IMR-90 (cell line): Measurements from ENCODE around the gene LYVE1.

Source experiments
- CEBPB ChIP-seq: IDR thresholded peaks from 2 replicates; pipeline ENCODE4 v1.6.1; 2012; ENCODE audit warnings: low read depth, low read length, improper control_type of control experiment
- CHD1 ChIP-seq: IDR thresholded peaks from 2 replicates; pipeline ENCODE4 v1.6.1; 2012; ENCODE audit warnings: low read depth, low read length, improper control_type of control experiment
- FOS ChIP-seq: fragments of 150-350 bp; IDR thresholded peaks from 2 replicates; pipeline ENCODE4 v1.6.1; 2016; ENCODE audit warnings: low read depth, low read length
- MAZ ChIP-seq: IDR thresholded peaks from 2 replicates; pipeline ENCODE4 v1.6.1; 2012; ENCODE audit warnings: low read depth, mild to moderate bottlenecking, low read length, improper control_type of control experiment, moderate library complexity, borderline replicate concordance
- MXI1 ChIP-seq: IDR thresholded peaks from 2 replicates; pipeline ENCODE4 v1.6.1; 2012; ENCODE audit warnings: low read depth, mild to moderate bottlenecking, low read length, moderate library complexity, borderline replicate concordance
- POLR2A ChIP-seq: IDR thresholded peaks from 2 replicates; pipeline ENCODE4 v1.6.1; 2012; ENCODE audit warnings: mild to moderate bottlenecking, low read depth, low read length
- RAD21 ChIP-seq: IDR thresholded peaks from 2 replicates; pipeline ENCODE4 v1.6.1; 2012; ENCODE audit warnings: low read length, improper control_type of control experiment
- SMC3 ChIP-seq: fragments of 150-350 bp; IDR thresholded peaks from 2 replicates; pipeline ENCODE4 v1.6.1; 2016; ENCODE audit warnings: low read depth, mild to moderate bottlenecking, antibody characterized with exemption, low read length, moderate library complexity
- TF ChIP-seq, protein P1 (sequence below): conservative IDR thresholded peaks from 2 replicates; pipeline ENCODE4 v1.5.1; 2012; ENCODE audit warnings: mild to moderate bottlenecking, low read depth, low read length, improper control_type of control experiment
- TF ChIP-seq, protein P2 (sequence below): fragments of 150-350 bp; IDR thresholded peaks from 2 replicates; pipeline ENCODE4 v1.6.1; 2017; ENCODE audit warnings: mild to moderate bottlenecking, antibody characterized with exemption, low read length, low read depth

DNA sequence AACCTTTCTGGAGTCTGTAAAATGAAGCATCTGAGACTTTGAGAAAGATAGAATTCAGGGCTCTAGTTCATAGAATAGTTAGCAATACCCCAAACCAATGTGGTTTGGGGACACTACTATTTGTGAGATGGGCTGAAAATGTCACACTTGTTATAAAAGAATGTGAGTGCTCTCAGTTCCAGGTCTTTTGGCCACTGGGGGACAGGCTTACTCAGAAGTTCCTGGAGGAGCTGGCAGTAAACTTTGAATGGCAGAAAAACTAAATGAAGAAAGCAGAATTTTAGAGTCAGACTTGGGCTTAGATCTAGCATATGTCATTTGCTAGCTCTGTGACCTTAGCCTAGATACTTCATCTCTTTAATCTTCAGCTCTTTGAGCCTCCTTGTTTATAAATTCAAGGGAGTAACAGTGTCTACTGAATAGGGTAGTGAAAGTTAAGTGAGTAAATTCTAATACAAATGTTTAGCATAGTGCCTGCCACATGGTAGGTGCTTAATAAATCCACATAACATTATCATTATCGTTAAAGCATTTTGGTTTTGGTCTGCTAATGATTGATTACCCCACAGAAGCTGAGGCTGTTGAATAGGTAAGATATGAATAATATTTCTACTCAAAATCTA lies 3.7 kb downstream of the LYVE1 start:
- TF ChIP-seq, protein P1, sequence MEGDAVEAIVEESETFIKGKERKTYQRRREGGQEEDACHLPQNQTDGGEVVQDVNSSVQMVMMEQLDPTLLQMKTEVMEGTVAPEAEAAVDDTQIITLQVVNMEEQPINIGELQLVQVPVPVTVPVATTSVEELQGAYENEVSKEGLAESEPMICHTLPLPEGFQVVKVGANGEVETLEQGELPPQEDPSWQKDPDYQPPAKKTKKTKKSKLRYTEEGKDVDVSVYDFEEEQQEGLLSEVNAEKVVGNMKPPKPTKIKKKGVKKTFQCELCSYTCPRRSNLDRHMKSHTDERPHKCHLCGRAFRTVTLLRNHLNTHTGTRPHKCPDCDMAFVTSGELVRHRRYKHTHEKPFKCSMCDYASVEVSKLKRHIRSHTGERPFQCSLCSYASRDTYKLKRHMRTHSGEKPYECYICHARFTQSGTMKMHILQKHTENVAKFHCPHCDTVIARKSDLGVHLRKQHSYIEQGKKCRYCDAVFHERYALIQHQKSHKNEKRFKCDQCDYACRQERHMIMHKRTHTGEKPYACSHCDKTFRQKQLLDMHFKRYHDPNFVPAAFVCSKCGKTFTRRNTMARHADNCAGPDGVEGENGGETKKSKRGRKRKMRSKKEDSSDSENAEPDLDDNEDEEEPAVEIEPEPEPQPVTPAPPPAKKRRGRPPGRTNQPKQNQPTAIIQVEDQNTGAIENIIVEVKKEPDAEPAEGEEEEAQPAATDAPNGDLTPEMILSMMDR: peak; percentile 49
- no peak for TF ChIP-seq CEBPB
- TF ChIP-seq POLR2A: no peak
- TF ChIP-seq RAD21: peak; percentile 42
- TF ChIP-seq MXI1: no peak
- TF ChIP-seq CHD1: no peak
- no peak for TF ChIP-seq FOS
- TF ChIP-seq MAZ: no peak
- no peak for TF ChIP-seq SMC3
- TF ChIP-seq, protein P2, sequence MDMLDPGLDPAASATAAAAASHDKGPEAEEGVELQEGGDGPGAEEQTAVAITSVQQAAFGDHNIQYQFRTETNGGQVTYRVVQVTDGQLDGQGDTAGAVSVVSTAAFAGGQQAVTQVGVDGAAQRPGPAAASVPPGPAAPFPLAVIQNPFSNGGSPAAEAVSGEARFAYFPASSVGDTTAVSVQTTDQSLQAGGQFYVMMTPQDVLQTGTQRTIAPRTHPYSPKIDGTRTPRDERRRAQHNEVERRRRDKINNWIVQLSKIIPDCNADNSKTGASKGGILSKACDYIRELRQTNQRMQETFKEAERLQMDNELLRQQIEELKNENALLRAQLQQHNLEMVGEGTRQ: no peak
